Loucy (cell line): ENCODE results near the gene FLT1.

ENCODE experiments used
- CTCF ChIP-seq: fragments of 200-600 bp; sonication (generic); conservative IDR thresholded peaks from 2 replicates; pipeline ENCODE4 v1.5.1; 2014; ENCODE audit warnings: mild to moderate bottlenecking, antibody characterized with exemption, low read length
- EZH2phosphoT487 ChIP-seq: fragments of 200-600 bp; IDR thresholded peaks from 2 replicates; pipeline ENCODE4 v1.6.1; 2018; ENCODE audit warnings: antibody characterized with exemption, mild to moderate bottlenecking, moderate library complexity, borderline replicate concordance

GRCh38 chr13:28505543-28506135 lies 10.7 kb upstream of the FLT1 start:
- TF ChIP-seq CTCF = peak; percentile 42
- TF ChIP-seq EZH2phosphoT487 = no peak
